ENCODE results near the gene ACOT4. TPM values are rescaled to one million over a fixed set of nuclear protein-coding genes. Genes with fewer than 3 reads are reported as not detected.

The ACOT4 gene
- total and polyA plus RNA-seq, 2 donors (not counting 3 experiments of a cell fraction or from before 2014, with no cell fraction given): 0.46 to 0.69 TPM

DNA sequence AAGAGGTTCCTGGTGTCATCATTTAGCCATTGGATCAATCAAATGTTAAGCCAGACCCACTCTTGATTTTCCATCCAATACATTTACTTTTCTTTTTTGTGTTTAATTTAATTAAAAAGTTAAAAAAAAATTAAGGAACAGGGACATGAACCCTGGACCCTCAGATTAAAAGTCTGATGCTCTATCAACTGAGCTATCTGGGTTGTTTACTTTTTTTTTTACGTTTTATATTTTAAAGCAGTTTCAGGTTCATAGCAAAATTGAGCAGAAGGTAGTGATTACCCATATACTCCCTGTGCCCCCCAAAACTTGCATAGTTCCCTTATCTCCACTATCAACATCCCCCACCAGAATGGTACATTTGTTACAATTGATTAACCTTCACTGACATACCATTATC lies 3.0 kb upstream of the ACOT4 start:
- CTCF ChIA-PET: no interaction called here
- Histone ChIP-seq H3K9me1 (replicated peaks; ENCODE audit: control insufficient read depth, extremely low read depth, insufficient read depth, low read length) (no peaks in the 10 kb centered on the region), H2AFZ (ENCODE audit: low read depth, low read length) (no peak overlapping the region), H3K27me3 (ENCODE audit: control insufficient read depth in 2 of 2, insufficient read depth in 2 of 2, low read length in 2 of 2) (peaks cover 0 to 3% of the 10 kb centered on the region in 2 experiments), H3K36me3 (ENCODE audit: control insufficient read depth in 2 of 2, extremely low read depth in 1 of 2, insufficient read depth in 2 of 2, low read length in 2 of 2) (no peaks in the 10 kb centered on the region), H3K9ac (replicated peaks; ENCODE audit: extremely low read depth, insufficient read depth, low read length) (no peak overlapping the region), H3K9me3 (replicated peaks; ENCODE audit: control insufficient read depth, insufficient read depth, low read length) (no peaks in the 10 kb centered on the region), H3K4me1 (ENCODE audit: control insufficient read depth, extremely low read depth, insufficient read depth, low read length) (peaks cover 2% of the 10 kb centered on the region), H3K27ac (ENCODE audit: insufficient read depth, low read depth, low read length) (no peak overlapping the region), H3K4me2 (ENCODE audit: insufficient read depth, low read length) (no peak overlapping the region), H3K4me3 (replicated peaks in 1 of 3; ENCODE audit: insufficient read depth in 1 of 3, low read depth in 1 of 3, low read length in 3 of 3) (no peak overlapping the region), H4K20me1 (replicated peaks; ENCODE audit: control insufficient read depth, extremely low read depth, insufficient read depth, low read length) (no peaks in the 10 kb centered on the region), H3K79me2 (ENCODE audit: control insufficient read depth, insufficient read depth, low read length) (no peaks in the 10 kb centered on the region)
- DNase-seq (ENCODE audit: low read depth, low spot score) (no peak), FAIRE-seq (no peak)
- BruUV-seq (replicated peaks): no TSS peak
- POLR2A ChIA-PET: no interaction called here
- dilution Hi-C loops (cut with MboI; ENCODE audit: extremely low pct_ligation_motif_present, low sequenced_read_pairs) (no loop called here), intact Hi-C loops (cut with micrococcal nuclease) (no loop called here)
- no peak for TF ChIP-seq POLR2AphosphoS5 (IDR thresholded peaks at IDR 0.05; ENCODE audit: insufficient read depth, low read depth, low read length)
- TF ChIP-seq, protein P1, sequence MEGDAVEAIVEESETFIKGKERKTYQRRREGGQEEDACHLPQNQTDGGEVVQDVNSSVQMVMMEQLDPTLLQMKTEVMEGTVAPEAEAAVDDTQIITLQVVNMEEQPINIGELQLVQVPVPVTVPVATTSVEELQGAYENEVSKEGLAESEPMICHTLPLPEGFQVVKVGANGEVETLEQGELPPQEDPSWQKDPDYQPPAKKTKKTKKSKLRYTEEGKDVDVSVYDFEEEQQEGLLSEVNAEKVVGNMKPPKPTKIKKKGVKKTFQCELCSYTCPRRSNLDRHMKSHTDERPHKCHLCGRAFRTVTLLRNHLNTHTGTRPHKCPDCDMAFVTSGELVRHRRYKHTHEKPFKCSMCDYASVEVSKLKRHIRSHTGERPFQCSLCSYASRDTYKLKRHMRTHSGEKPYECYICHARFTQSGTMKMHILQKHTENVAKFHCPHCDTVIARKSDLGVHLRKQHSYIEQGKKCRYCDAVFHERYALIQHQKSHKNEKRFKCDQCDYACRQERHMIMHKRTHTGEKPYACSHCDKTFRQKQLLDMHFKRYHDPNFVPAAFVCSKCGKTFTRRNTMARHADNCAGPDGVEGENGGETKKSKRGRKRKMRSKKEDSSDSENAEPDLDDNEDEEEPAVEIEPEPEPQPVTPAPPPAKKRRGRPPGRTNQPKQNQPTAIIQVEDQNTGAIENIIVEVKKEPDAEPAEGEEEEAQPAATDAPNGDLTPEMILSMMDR (IDR thresholded peaks at IDR 0.05; ENCODE audit: extremely low read depth in 1 of 2, insufficient read depth in 1 of 2, low read depth in 1 of 2, low read length in 2 of 2): no peak
- TF ChIP-seq JUN (IDR thresholded peaks at IDR 0.05; ENCODE audit: borderline replicate concordance, insufficient read depth, insufficient read length, low read depth): no peak
- no peak for TF ChIP-seq EZH2 (IDR thresholded peaks at IDR 0.05; ENCODE audit: borderline replicate concordance, low read depth, low read length, severe bottlenecking)
- TF ChIP-seq GATA2 (IDR thresholded peaks at IDR 0.05; ENCODE audit: insufficient read depth, insufficient read length, low read depth, low read length): no peak
- no peak for TF ChIP-seq MYC (IDR thresholded peaks at IDR 0.05; ENCODE audit: low read depth, low read length)
- TF ChIP-seq POLR2A (IDR thresholded peaks at IDR 0.05; ENCODE audit: low read depth, low read length): no peak
